WTC11 (cell line): ENCODE measurements around the gene LARP4B. TPM values are rescaled to one million over a fixed set of nuclear protein-coding genes. Genes with fewer than 3 reads are reported as not detected.

Experiments used
- ATAC-seq: fragments of 200-7000 bp; cut with Tn5 transposase; 2 replicates; pipeline ENCODE4 v1.10.0; 2021; ENCODE audit warnings: mild to moderate bottlenecking, moderate library complexity
- CTCF ChIA-PET: fragments of 300-600 bp; sonication (Branson Sonifier 250); formaldehyde crosslinking; loops from one replicate; lab custom pipeline; 2021; ENCODE audit warnings: antibody characterized with exemption; lab: Charles Lee
- POLR2A ChIA-PET: fragments of 350-600 bp; sonication (Branson Sonifier 250); formaldehyde crosslinking; loops from one replicate; lab custom pipeline; 2021; ENCODE audit warnings: antibody characterized with exemption; lab: Charles Lee
- DNase-seq: peaks from one replicate; pipeline ENCODE4 v3.0.0; 2021; ENCODE audit warnings: low spot score
- H3K27ac Mint-ChIP-seq: 2 replicates; pipeline ENCODE4 v1.8.0; 2021; ENCODE audit warnings: mixed read lengths
- H3K27me3 Mint-ChIP-seq: 2 replicates; pipeline ENCODE4 v1.8.0; 2021; ENCODE audit warnings: low read depth, mild to moderate bottlenecking, moderate library complexity, mixed read lengths
- H3K36me3 Mint-ChIP-seq: 2 replicates; pipeline ENCODE4 v1.8.0; 2021; ENCODE audit warnings: mixed read lengths
- H3K4me1 Mint-ChIP-seq: 2 replicates; pipeline ENCODE4 v1.8.0; 2022; ENCODE audit warnings: mixed read lengths
- H3K4me3 Mint-ChIP-seq: 2 replicates; pipeline ENCODE4 v1.8.0; 2021; ENCODE audit warnings: mild to moderate bottlenecking, moderate library complexity, mixed read lengths
- H3K9me3 Mint-ChIP-seq: 2 replicates; pipeline ENCODE4 v1.8.0; 2021; ENCODE audit warnings: mixed read lengths
- CREB1 ChIP-seq: sonication (generic); formaldehyde crosslinking; IDR thresholded peaks from 2 replicates; pipeline ENCODE4 v1.8.0; 2023; ENCODE audit warnings: mild to moderate bottlenecking, missing genetic modification reagents
- E2F4 ChIP-seq: sonication (generic); formaldehyde crosslinking; IDR thresholded peaks from 2 replicates; pipeline ENCODE4 v1.8.1; 2022; ENCODE audit warnings: low read depth, mild to moderate bottlenecking, moderate library complexity, missing genetic modification reagents, borderline replicate concordance
- ELF4 ChIP-seq: sonication (generic); formaldehyde crosslinking; IDR thresholded peaks from 2 replicates; pipeline ENCODE4 v1.8.1; 2022; ENCODE audit warnings: low read depth, mild to moderate bottlenecking, moderate library complexity, missing genetic modification reagents
- ETV6 ChIP-seq: sonication (generic); formaldehyde crosslinking; IDR thresholded peaks from 2 replicates; pipeline ENCODE4 v1.8.1; 2022; ENCODE audit warnings: mild to moderate bottlenecking, missing genetic modification reagents
- GABPB1 ChIP-seq: sonication (generic); formaldehyde crosslinking; IDR thresholded peaks from 2 replicates; pipeline ENCODE4 v1.8.1; 2023; ENCODE audit warnings: mild to moderate bottlenecking, missing genetic modification reagents
- GRHL2 ChIP-seq: fragments of 250-450 bp; sonication (Bioruptor Pico); IDR thresholded peaks from 2 replicates; pipeline ENCODE4 v1.8.0; 2022; ENCODE audit warnings: mild to moderate bottlenecking, moderate library complexity; ENCODE audit not compliant: insufficient replicate concordance, severe bottlenecking
- HMGXB4 ChIP-seq: sonication (generic); formaldehyde crosslinking; IDR thresholded peaks from 2 replicates; pipeline ENCODE4 v1.8.1; 2023; ENCODE audit warnings: mild to moderate bottlenecking, moderate library complexity, missing genetic modification reagents
- IRF1 ChIP-seq: sonication (generic); formaldehyde crosslinking; IDR thresholded peaks from 2 replicates; pipeline ENCODE4 v1.8.0; 2023; ENCODE audit warnings: missing genetic modification reagents
- IRF2 ChIP-seq: sonication (generic); formaldehyde crosslinking; IDR thresholded peaks from 2 replicates; pipeline ENCODE4 v1.8.0; 2022; ENCODE audit warnings: low read depth, missing genetic modification reagents, borderline replicate concordance
- MYBL2 ChIP-seq: sonication (generic); formaldehyde crosslinking; IDR thresholded peaks from 2 replicates; pipeline ENCODE4 v1.8.1; 2023; ENCODE audit warnings: mild to moderate bottlenecking, moderate library complexity, missing genetic modification reagents
- NFE2L1 ChIP-seq: sonication (generic); formaldehyde crosslinking; IDR thresholded peaks from 2 replicates; pipeline ENCODE4 v1.8.1; 2023; ENCODE audit warnings: missing genetic modification reagents
- NR1H2 ChIP-seq: sonication (generic); formaldehyde crosslinking; IDR thresholded peaks from 2 replicates; pipeline ENCODE4 v1.9.0; 2021; ENCODE audit warnings: mild to moderate bottlenecking, moderate library complexity, missing genetic modification reagents
- PRRX2 ChIP-seq: fragments of 250-450 bp; sonication (Bioruptor Pico); IDR thresholded peaks from 2 replicates; pipeline ENCODE4 v1.8.0; 2021; ENCODE audit warnings: mild to moderate bottlenecking
- TCF7 ChIP-seq: sonication (generic); formaldehyde crosslinking; IDR thresholded peaks from 2 replicates; pipeline ENCODE4 v1.8.0; 2022; ENCODE audit warnings: mild to moderate bottlenecking, low read depth, missing genetic modification reagents, moderate library complexity
- TEAD1 ChIP-seq: sonication (generic); formaldehyde crosslinking; IDR thresholded peaks from 2 replicates; pipeline ENCODE4 v1.8.0; 2022; ENCODE audit warnings: mild to moderate bottlenecking, missing genetic modification reagents
- ZBTB21 ChIP-seq: sonication (generic); formaldehyde crosslinking; IDR thresholded peaks from 2 replicates; pipeline ENCODE4 v1.8.1; 2023; ENCODE audit warnings: mild to moderate bottlenecking, missing genetic modification reagents, borderline replicate concordance
- ZNF138 ChIP-seq: sonication (generic); formaldehyde crosslinking; conservative IDR thresholded peaks from 2 replicates; pipeline ENCODE4 v1.8.1; 2022; ENCODE audit warnings: mild to moderate bottlenecking, moderate library complexity, missing genetic modification reagents
- ZNF219 ChIP-seq: sonication (generic); formaldehyde crosslinking; IDR thresholded peaks from 2 replicates; pipeline ENCODE4 v1.8.0; 2023; ENCODE audit warnings: missing genetic modification reagents, mild to moderate bottlenecking, borderline replicate concordance
- total RNA-seq: library from RNA; stranded (reverse); gene quantifications from 3 replicates; pipeline ENCODE4 v1.2.3, GENCODE V29; 2021
- TF ChIP-seq, protein P1 (sequence below): sonication (generic); formaldehyde crosslinking; IDR thresholded peaks from 2 replicates; pipeline ENCODE4 v1.8.1; 2022; ENCODE audit warnings: mild to moderate bottlenecking, moderate library complexity, missing genetic modification reagents
- TF ChIP-seq, protein P2 (sequence below): fragments of 250-450 bp; sonication (Bioruptor Pico); IDR thresholded peaks from 2 replicates; pipeline ENCODE4 v1.9.0; 2021; ENCODE audit warnings: moderate library complexity, mild to moderate bottlenecking, inconsistent platforms, borderline replicate concordance
- TF ChIP-seq, protein P3 (sequence below): sonication (generic); formaldehyde crosslinking; IDR thresholded peaks from 2 replicates; pipeline ENCODE4 v1.8.0; 2022; ENCODE audit warnings: mild to moderate bottlenecking, missing genetic modification reagents
- TF ChIP-seq, protein P4 (sequence below): sonication (generic); formaldehyde crosslinking; IDR thresholded peaks from 2 replicates; pipeline ENCODE4 v1.8.0; 2022; ENCODE audit warnings: mild to moderate bottlenecking, missing genetic modification reagents

LARP4B gene
- total RNA-seq, 1 experiment from 2014 or later = 87.1 TPM

DNA sequence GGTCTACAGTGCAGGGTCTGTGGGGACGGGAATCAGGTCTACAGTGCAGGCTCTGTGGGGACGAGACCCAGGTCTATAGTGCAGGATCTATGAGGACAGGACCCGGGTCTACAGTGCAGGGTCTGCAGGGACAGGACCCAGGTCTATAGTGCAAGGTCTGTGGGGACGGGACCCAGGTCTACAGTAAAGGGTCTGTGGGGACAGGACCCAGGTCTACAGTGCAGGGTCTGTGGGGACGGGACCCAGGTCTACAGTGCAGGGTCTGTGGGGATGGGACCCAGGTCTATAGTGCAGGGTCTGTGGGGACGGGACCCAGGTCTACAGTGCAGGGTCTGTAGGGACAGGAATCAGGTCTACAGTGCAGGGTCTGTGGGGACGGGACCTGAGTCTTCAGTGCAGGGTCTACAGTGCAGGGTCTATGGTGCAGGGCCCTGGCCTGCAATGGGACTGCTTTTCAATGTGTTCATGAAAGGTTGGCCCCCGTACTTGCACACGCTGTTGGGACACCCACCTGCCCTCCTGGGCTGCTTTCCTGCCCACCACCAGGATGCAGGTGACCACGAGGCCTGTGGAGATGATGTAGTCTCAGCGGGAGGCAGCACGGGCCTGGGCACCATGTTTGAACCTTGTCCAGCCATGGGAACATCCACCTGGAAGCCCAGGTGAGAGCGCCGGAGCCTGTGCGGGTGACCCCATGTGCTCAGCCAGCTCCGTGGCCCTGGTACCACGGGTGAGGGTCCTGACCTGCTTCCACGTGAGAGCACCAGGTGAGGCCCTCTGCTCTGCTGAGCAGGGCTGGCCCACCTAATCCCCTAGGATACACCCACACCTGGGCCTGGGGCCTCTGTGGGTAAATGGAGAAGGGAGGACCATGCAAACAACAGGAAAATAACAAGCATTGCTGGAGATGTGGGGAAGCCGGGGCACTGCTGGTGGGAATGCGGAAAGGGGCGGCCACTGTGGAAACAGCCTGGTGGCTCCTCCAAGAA is 150.7 kb downstream of the LARP4B start:
- H3K27me3 Mint-ChIP-seq = peaks cover 15% of the 10 kb centered on the region
- DNase-seq (peak; percentile 2), ATAC-seq (no peak)
- H3K4me3 Mint-ChIP-seq = no peak overlapping the region
- POLR2A ChIA-PET = no interaction called here
- no peak for TF ChIP-seq IRF1
- no peak for TF ChIP-seq GABPB1
- TF ChIP-seq, protein P1, sequence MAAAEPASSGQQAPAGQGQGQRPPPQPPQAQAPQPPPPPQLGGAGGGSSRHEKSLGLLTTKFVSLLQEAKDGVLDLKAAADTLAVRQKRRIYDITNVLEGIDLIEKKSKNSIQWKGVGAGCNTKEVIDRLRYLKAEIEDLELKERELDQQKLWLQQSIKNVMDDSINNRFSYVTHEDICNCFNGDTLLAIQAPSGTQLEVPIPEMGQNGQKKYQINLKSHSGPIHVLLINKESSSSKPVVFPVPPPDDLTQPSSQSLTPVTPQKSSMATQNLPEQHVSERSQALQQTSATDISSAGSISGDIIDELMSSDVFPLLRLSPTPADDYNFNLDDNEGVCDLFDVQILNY = no peak
- TF ChIP-seq, all 79 proteins: peak for 0
- CTCF ChIA-PET = no interaction called here
- no peaks in the 10 kb centered on the region for H3K9me3 Mint-ChIP-seq
- no peaks in the 10 kb centered on the region for H3K4me1 Mint-ChIP-seq
- no peaks in the 10 kb centered on the region for H3K36me3 Mint-ChIP-seq
- H3K27ac Mint-ChIP-seq = no peak overlapping the region

DNA sequence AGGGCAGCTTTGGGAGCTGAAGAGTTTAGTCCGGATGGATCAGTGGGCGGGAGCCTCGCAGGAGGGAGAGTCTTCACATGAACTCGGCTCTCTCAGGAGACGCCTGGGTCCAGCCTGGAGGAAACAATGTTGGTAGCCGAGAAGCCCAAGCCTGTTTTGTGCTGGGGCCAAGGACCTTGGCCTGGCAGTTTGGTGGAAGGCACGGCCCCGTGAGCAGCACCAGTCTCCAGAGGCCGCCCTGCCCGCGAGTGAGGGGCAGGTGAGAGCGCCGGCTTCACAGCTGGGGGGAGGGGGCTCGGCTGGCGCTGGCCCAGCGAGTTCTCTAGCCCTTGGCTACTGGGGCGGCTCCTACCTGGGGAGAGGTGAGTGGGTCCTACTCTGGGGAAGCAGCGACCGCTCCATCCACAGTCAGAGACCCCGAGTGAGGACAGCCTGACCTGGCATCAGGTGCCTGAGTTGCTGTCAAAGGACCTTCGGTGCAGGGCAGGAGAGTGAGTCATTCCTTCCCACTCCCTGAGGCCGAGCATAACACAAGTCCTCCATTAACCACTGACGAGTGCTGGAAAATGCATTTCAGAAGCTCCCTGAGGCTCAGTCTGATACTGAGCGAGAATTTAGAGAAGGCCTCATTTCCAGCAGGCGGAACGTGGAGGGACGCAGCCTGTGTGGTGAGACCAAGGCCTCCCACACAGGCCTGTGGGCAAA is 152.7 kb downstream of the LARP4B start:
- no peak for TF ChIP-seq PRRX2 (CRISPR knock-in tag)
- TF ChIP-seq HMGXB4 (CRISPR knock-in tag) = no peak
- TF ChIP-seq GRHL2 (CRISPR knock-in tag) = no peak
- TF ChIP-seq NR1H2 (CRISPR knock-in tag) = no peak
- TF ChIP-seq, protein P2, sequence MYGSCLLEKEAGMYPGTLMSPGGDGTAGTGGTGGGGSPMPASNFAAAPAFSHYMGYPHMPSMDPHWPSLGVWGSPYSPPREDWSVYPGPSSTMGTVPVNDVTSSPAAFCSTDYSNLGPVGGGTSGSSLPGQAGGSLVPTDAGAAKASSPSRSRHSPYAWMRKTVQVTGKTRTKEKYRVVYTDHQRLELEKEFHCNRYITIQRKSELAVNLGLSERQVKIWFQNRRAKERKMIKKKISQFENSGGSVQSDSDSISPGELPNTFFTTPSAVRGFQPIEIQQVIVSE = no peak
- TF ChIP-seq MYBL2 = no peak
- TF ChIP-seq TCF7 (CRISPR knock-in tag) = no peak
- no peak for TF ChIP-seq ZNF138
- TF ChIP-seq ELF4 (CRISPR knock-in tag) = no peak
- TF ChIP-seq IRF2 (CRISPR knock-in tag) = no peak
- TF ChIP-seq NFE2L1 (CRISPR knock-in tag) = no peak
- Mint-ChIP-seq H3K4me1 (no peaks in the 10 kb centered on the region), H3K27ac (no peak overlapping the region), H3K27me3 (peaks cover 4% of the 10 kb centered on the region), H3K9me3 (no peaks in the 10 kb centered on the region), H3K4me3 (no peak overlapping the region), H3K36me3 (no peaks in the 10 kb centered on the region)
- ChIA-PET CTCF (no interaction called here), POLR2A (no interaction called here)
- peak; percentile 10 for DNase-seq
- ATAC-seq = peak; percentile 28

DNA sequence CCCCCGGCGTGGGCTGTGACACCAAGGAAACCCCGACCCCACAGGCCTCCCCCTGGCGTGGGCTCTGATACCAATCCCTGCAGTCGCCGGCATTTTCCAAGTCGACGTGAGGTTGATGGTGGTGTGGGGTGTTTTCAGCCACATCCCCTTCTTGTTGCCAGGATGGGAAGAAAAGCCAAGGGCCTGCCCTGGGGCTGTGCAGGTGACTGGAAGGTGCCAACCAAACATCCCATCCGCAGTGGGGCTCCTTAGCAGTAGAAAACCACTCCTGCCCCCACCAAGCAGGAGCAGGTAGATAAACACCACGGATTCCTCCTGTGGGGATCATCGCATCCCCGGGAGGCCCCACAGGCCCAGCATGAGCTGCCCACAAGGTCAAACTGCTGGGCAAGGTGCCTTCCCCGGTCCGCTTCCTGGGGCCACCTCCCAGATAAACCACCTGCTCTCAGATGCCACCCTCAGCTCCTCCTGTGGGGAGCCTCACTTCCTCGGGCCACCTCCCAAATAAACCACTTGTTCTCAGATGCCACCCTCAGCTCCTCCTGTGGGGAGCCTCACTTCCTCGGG is 153.5 kb downstream of the LARP4B start:
- Mint-ChIP-seq H3K9me3 (no peaks in the 10 kb centered on the region), H3K27ac (no peak overlapping the region), H3K27me3 (peaks cover 3% of the 10 kb centered on the region), H3K4me1 (no peaks in the 10 kb centered on the region), H3K4me3 (no peak overlapping the region), H3K36me3 (no peaks in the 10 kb centered on the region)
- CTCF ChIA-PET = no interaction called here
- POLR2A ChIA-PET = no interaction called here
- DNase-seq (no peak), ATAC-seq (no peak)
- no peak for TF ChIP-seq E2F4
- TF ChIP-seq, protein P3, sequence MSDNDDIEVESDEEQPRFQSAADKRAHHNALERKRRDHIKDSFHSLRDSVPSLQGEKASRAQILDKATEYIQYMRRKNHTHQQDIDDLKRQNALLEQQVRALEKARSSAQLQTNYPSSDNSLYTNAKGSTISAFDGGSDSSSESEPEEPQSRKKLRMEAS (CRISPR knock-in tag) = no peak
- TF ChIP-seq ZBTB21 (CRISPR knock-in tag) = no peak
- no peak for TF ChIP-seq IRF2 (CRISPR knock-in tag)
- no peak for TF ChIP-seq ZNF219 (CRISPR knock-in tag)
- TF ChIP-seq TEAD1 (CRISPR knock-in tag) = no peak
- no peak for TF ChIP-seq TCF7 (CRISPR knock-in tag)
- TF ChIP-seq, protein P4, sequence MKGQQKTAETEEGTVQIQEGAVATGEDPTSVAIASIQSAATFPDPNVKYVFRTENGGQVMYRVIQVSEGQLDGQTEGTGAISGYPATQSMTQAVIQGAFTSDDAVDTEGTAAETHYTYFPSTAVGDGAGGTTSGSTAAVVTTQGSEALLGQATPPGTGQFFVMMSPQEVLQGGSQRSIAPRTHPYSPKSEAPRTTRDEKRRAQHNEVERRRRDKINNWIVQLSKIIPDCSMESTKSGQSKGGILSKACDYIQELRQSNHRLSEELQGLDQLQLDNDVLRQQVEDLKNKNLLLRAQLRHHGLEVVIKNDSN (CRISPR knock-in tag) = no peak
- TF ChIP-seq CREB1 (CRISPR knock-in tag) = no peak
- TF ChIP-seq ETV6 (CRISPR knock-in tag) = no peak
